HEK293 (cell line): Measurements from ENCODE around the gene KLHL21.

Experiments used
- EGR2 ChIP-seq: fragments of 450-650 bp; formaldehyde crosslinking; IDR thresholded peaks from 2 replicates; pipeline ENCODE4 v1.5.1; 2016; ENCODE audit warnings: low read depth, missing biosample characterization, missing genetic modification characterization
- GLIS1 ChIP-seq: fragments of 450-650 bp; formaldehyde crosslinking; IDR thresholded peaks from 2 replicates; pipeline ENCODE4 v1.5.1; 2016; ENCODE audit warnings: missing biosample characterization, missing genetic modification characterization
- GLIS2 ChIP-seq: fragments of 450-650 bp; formaldehyde crosslinking; IDR thresholded peaks from 2 replicates; pipeline ENCODE4 v1.5.1; 2016; ENCODE audit warnings: missing biosample characterization, missing genetic modification characterization
- HOXD13 ChIP-seq: sonication (generic); formaldehyde crosslinking; IDR thresholded peaks from 2 replicates; pipeline ENCODE4 v1.8.0; 2022; ENCODE audit warnings: missing genetic modification reagents, borderline replicate concordance
- IKZF3 ChIP-seq: fragments of 450-650 bp; IDR thresholded peaks from 2 replicates; pipeline ENCODE4 v1.5.0; 2018; ENCODE audit warnings: missing biosample characterization, mild to moderate bottlenecking, missing genetic modification characterization, moderate library complexity
- KLF1 ChIP-seq: fragments of 450-650 bp; formaldehyde crosslinking; IDR thresholded peaks from 2 replicates; pipeline ENCODE4 v1.5.1; 2016; ENCODE audit warnings: missing biosample characterization, missing genetic modification characterization
- KLF10 ChIP-seq: fragments of 450-650 bp; IDR thresholded peaks from 2 replicates; pipeline ENCODE4 v1.5.1; 2018; ENCODE audit warnings: missing biosample characterization, mild to moderate bottlenecking, missing genetic modification characterization
- KLF7 ChIP-seq: fragments of 450-650 bp; formaldehyde crosslinking; IDR thresholded peaks from 2 replicates; pipeline ENCODE4 v1.5.1; 2016; ENCODE audit warnings: missing biosample characterization, missing genetic modification characterization, borderline replicate concordance
- KLF9 ChIP-seq: fragments of 450-650 bp; formaldehyde crosslinking; IDR thresholded peaks from 2 replicates; pipeline ENCODE4 v1.5.1; 2016; ENCODE audit warnings: missing biosample characterization, missing genetic modification characterization, low read depth
- MZF1 ChIP-seq: fragments of 450-650 bp; formaldehyde crosslinking; IDR thresholded peaks from 2 replicates; pipeline ENCODE4 v1.5.1; 2017; ENCODE audit warnings: missing biosample characterization, missing genetic modification characterization, borderline replicate concordance
- SP2 ChIP-seq: fragments of 450-650 bp; formaldehyde crosslinking; IDR thresholded peaks from 2 replicates; pipeline ENCODE4 v1.5.1; 2016; ENCODE audit warnings: missing biosample characterization, missing genetic modification characterization
- SP7 ChIP-seq: fragments of 450-650 bp; formaldehyde crosslinking; IDR thresholded peaks from 2 replicates; pipeline ENCODE4 v1.5.1; 2016; ENCODE audit warnings: missing biosample characterization, missing genetic modification characterization
- YY2 ChIP-seq: fragments of 450-650 bp; formaldehyde crosslinking; IDR thresholded peaks from 2 replicates; pipeline ENCODE4 v1.5.1; 2016; ENCODE audit warnings: missing biosample characterization, missing genetic modification characterization
- ZBTB20 ChIP-seq: fragments of 450-650 bp; formaldehyde crosslinking; IDR thresholded peaks from 2 replicates; pipeline ENCODE4 v1.5.1; 2016; ENCODE audit warnings: missing biosample characterization, missing genetic modification characterization
- ZBTB48 ChIP-seq: fragments of 450-650 bp; formaldehyde crosslinking; IDR thresholded peaks from 2 replicates; pipeline ENCODE4 v1.5.1; 2016; ENCODE audit warnings: missing biosample characterization, missing genetic modification characterization
- ZBTB7A ChIP-seq: fragments of 450-650 bp; formaldehyde crosslinking; IDR thresholded peaks from 2 replicates; pipeline ENCODE4 v1.5.1; 2016; ENCODE audit warnings: low read depth, missing biosample characterization, missing genetic modification characterization
- ZBTB8A ChIP-seq: fragments of 450-650 bp; formaldehyde crosslinking; IDR thresholded peaks from 2 replicates; pipeline ENCODE4 v1.5.1; 2016; ENCODE audit warnings: missing biosample characterization, missing genetic modification characterization
- ZEB2 ChIP-seq: fragments of 450-650 bp; formaldehyde crosslinking; IDR thresholded peaks from 2 replicates; pipeline ENCODE4 v1.5.1; 2016; ENCODE audit warnings: missing biosample characterization, missing genetic modification characterization
- ZIC2 ChIP-seq: fragments of 450-650 bp; formaldehyde crosslinking; IDR thresholded peaks from 2 replicates; pipeline ENCODE4 v1.5.1; 2016; ENCODE audit warnings: missing biosample characterization, missing genetic modification characterization
- ZNF114 ChIP-seq: fragments of 450-650 bp; formaldehyde crosslinking; IDR thresholded peaks from 2 replicates; pipeline ENCODE4 v1.5.0; 2017; ENCODE audit warnings: missing biosample characterization, missing genetic modification characterization
- ZNF133 ChIP-seq: fragments of 450-650 bp; formaldehyde crosslinking; IDR thresholded peaks from 2 replicates; pipeline ENCODE4 v1.5.1; 2016; ENCODE audit warnings: missing biosample characterization, missing genetic modification characterization
- ZNF138 ChIP-seq: fragments of 450-650 bp; formaldehyde crosslinking; IDR thresholded peaks from 2 replicates; pipeline ENCODE4 v1.5.1; 2016; ENCODE audit warnings: missing biosample characterization, missing genetic modification characterization, borderline replicate concordance
- ZNF324 ChIP-seq: fragments of 450-650 bp; formaldehyde crosslinking; IDR thresholded peaks from 2 replicates; pipeline ENCODE4 v1.5.1; 2016; ENCODE audit warnings: missing biosample characterization, missing genetic modification characterization
- ZNF335 ChIP-seq: fragments of 450-650 bp; formaldehyde crosslinking; conservative IDR thresholded peaks from 2 replicates; pipeline ENCODE4 v1.5.1; 2016; ENCODE audit warnings: missing biosample characterization, missing genetic modification characterization
- ZNF354C ChIP-seq: fragments of 450-650 bp; formaldehyde crosslinking; IDR thresholded peaks from 2 replicates; pipeline ENCODE4 v1.5.1; 2016; ENCODE audit warnings: missing biosample characterization, missing genetic modification characterization, low read depth, borderline replicate concordance
- ZNF423 ChIP-seq: fragments of 450-650 bp; formaldehyde crosslinking; IDR thresholded peaks from 2 replicates; pipeline ENCODE4 v1.5.1; 2016; ENCODE audit warnings: missing biosample characterization, missing genetic modification characterization
- ZNF600 ChIP-seq: fragments of 450-650 bp; formaldehyde crosslinking; IDR thresholded peaks from 2 replicates; pipeline ENCODE4 v1.5.1; 2016; ENCODE audit warnings: missing biosample characterization, missing genetic modification characterization
- ZNF623 ChIP-seq: fragments of 450-650 bp; formaldehyde crosslinking; IDR thresholded peaks from 2 replicates; pipeline ENCODE4 v1.5.1; 2016; ENCODE audit warnings: missing biosample characterization, missing genetic modification characterization
- ZNF629 ChIP-seq: fragments of 450-650 bp; formaldehyde crosslinking; IDR thresholded peaks from 2 replicates; pipeline ENCODE4 v1.5.1; 2017; ENCODE audit warnings: missing biosample characterization, missing genetic modification characterization
- ZNF677 ChIP-seq: fragments of 450-650 bp; IDR thresholded peaks from 2 replicates; pipeline ENCODE4 v1.5.0; 2018; ENCODE audit warnings: missing biosample characterization, mild to moderate bottlenecking, missing genetic modification characterization, moderate library complexity
- ZNF76 ChIP-seq: fragments of 450-650 bp; formaldehyde crosslinking; IDR thresholded peaks from 2 replicates; pipeline ENCODE4; 2016; ENCODE audit warnings: low read depth, missing biosample characterization, missing genetic modification characterization, borderline replicate concordance
- ZNF776 ChIP-seq: fragments of 450-650 bp; formaldehyde crosslinking; IDR thresholded peaks from 2 replicates; pipeline ENCODE4 v1.5.0; 2017; ENCODE audit warnings: missing biosample characterization, missing genetic modification characterization, borderline replicate concordance
- ZNF792 ChIP-seq: fragments of 450-650 bp; formaldehyde crosslinking; IDR thresholded peaks from 2 replicates; pipeline ENCODE4 v1.5.1; 2016; ENCODE audit warnings: missing biosample characterization, missing genetic modification characterization
- ZSCAN16 ChIP-seq: fragments of 450-650 bp; formaldehyde crosslinking; IDR thresholded peaks from 2 replicates; pipeline ENCODE4 v1.5.1; 2016; ENCODE audit warnings: missing biosample characterization, missing genetic modification characterization
- ZSCAN30 ChIP-seq: fragments of 450-650 bp; IDR thresholded peaks from 2 replicates; pipeline ENCODE4 v1.5.1; 2018; ENCODE audit warnings: missing biosample characterization, mild to moderate bottlenecking, missing genetic modification characterization, moderate library complexity
- TF ChIP-seq, protein P1 (sequence below): fragments of 450-650 bp; formaldehyde crosslinking; IDR thresholded peaks from 2 replicates; pipeline ENCODE4 v1.5.1; 2016; ENCODE audit warnings: missing biosample characterization, missing genetic modification characterization, low read depth
- TF ChIP-seq, protein P2 (sequence below): fragments of 450-650 bp; formaldehyde crosslinking; IDR thresholded peaks from 2 replicates; pipeline ENCODE4 v1.5.1; 2016; ENCODE audit warnings: missing biosample characterization, missing genetic modification characterization
- TF ChIP-seq, protein P3 (sequence below): fragments of 450-650 bp; formaldehyde crosslinking; IDR thresholded peaks from 2 replicates; pipeline ENCODE4 v1.5.1; 2016; ENCODE audit warnings: missing biosample characterization, missing genetic modification characterization
- TF ChIP-seq, protein P4 (sequence below): fragments of 450-650 bp; formaldehyde crosslinking; IDR thresholded peaks from 2 replicates; pipeline ENCODE4 v1.5.1; 2016; ENCODE audit warnings: missing biosample characterization, missing genetic modification characterization

The KLHL21 gene

DNA sequence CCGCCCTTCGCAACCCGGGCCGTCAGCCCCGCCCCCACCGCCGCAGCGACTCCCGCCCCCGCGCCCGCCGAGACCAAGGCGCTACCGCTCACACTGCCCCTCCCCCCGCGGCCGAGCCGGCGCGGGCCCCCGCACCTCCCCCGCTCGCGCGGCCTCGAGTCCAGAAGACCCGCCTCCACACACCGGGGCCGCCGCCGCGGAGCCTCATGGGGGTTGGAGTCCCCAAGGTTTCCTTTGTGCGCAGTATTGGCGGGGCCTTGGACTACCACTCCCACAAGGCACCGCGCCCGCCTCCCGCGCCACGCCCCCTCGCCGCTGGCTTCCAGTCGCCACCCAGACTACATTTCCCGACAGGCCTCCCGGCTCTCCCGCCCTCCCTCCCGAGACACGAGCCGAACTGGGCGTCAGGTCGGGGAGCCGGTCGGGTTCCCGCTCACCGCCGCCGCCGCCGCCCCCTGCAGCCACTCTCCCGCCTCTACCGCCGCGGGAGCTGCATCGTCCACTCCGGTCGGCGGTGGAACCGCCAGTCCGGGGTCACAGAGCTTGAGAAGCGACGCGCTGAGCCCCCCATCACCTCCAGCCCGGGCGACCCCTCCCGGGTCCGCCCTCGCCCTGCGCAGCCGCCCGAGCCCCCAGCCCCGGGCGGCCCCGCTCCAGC, 10.8 kb upstream of the KLHL21 start, which contains the start of gene PHF13 (continued):
- TF ChIP-seq, protein P1, sequence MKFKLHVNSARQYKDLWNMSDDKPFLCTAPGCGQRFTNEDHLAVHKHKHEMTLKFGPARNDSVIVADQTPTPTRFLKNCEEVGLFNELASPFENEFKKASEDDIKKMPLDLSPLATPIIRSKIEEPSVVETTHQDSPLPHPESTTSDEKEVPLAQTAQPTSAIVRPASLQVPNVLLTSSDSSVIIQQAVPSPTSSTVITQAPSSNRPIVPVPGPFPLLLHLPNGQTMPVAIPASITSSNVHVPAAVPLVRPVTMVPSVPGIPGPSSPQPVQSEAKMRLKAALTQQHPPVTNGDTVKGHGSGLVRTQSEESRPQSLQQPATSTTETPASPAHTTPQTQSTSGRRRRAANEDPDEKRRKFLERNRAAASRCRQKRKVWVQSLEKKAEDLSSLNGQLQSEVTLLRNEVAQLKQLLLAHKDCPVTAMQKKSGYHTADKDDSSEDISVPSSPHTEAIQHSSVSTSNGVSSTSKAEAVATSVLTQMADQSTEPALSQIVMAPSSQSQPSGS (tag by site-specific recombination), result no peak
- TF ChIP-seq, protein P2, sequence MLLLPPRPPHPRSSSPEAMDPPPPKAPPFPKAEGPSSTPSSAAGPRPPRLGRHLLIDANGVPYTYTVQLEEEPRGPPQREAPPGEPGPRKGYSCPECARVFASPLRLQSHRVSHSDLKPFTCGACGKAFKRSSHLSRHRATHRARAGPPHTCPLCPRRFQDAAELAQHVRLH, result 0 out of 2 replicates have a peak, but pooled peaks have one; percentile 48
- TF ChIP-seq ZNF335 (tag by site-specific recombination), result peak; percentile 67
- no peak for TF ChIP-seq ZNF133
- TF ChIP-seq ZNF138 (tag by site-specific recombination), result no peak
- peak; percentile 55 for TF ChIP-seq ZIC2
- no peak for TF ChIP-seq MZF1
- TF ChIP-seq IKZF3 (tag by site-specific recombination), result no peak
- TF ChIP-seq KLF1 (tag by site-specific recombination), result peak; percentile 75
- peak; percentile 92 for TF ChIP-seq ZBTB20 (tag by site-specific recombination)
- no peak for TF ChIP-seq HOXD13 (CRISPR knock-in tag)
- no peak for TF ChIP-seq ZNF792
- 0 out of 2 replicates have a peak, but pooled peaks have one; percentile 42 for TF ChIP-seq ZNF629
- TF ChIP-seq, protein P3, sequence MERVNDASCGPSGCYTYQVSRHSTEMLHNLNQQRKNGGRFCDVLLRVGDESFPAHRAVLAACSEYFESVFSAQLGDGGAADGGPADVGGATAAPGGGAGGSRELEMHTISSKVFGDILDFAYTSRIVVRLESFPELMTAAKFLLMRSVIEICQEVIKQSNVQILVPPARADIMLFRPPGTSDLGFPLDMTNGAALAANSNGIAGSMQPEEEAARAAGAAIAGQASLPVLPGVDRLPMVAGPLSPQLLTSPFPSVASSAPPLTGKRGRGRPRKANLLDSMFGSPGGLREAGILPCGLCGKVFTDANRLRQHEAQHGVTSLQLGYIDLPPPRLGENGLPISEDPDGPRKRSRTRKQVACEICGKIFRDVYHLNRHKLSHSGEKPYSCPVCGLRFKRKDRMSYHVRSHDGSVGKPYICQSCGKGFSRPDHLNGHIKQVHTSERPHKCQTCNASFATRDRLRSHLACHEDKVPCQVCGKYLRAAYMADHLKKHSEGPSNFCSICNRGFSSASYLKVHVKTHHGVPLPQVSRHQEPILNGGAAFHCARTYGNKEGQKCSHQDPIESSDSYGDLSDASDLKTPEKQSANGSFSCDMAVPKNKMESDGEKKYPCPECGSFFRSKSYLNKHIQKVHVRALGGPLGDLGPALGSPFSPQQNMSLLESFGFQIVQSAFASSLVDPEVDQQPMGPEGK (tag by site-specific recombination), result peak; percentile 75
- peak; percentile 24; the same call in 1 of the 2 replicates for TF ChIP-seq ZNF600 (tag by site-specific recombination)
- peak; percentile 87 for TF ChIP-seq EGR2 (tag by site-specific recombination)
- TF ChIP-seq ZNF623, result no peak
- no peak for TF ChIP-seq ZNF324 (tag by site-specific recombination)
- TF ChIP-seq GLIS2, result peak; percentile 60; the same call in 1 of the 2 replicates
- TF ChIP-seq ZNF776 (tag by site-specific recombination), result no peak
- peak; percentile 73 for TF ChIP-seq GLIS1 (tag by site-specific recombination)
- peak; percentile 93 for TF ChIP-seq ZEB2 (tag by site-specific recombination)
- TF ChIP-seq KLF7 (tag by site-specific recombination), result peak; percentile 71; the same call in 1 of the 2 replicates
- no peak for TF ChIP-seq ZNF354C (tag by site-specific recombination)
- TF ChIP-seq ZNF423 (tag by site-specific recombination), result no peak
- TF ChIP-seq ZBTB8A (tag by site-specific recombination), result peak; percentile 82
- TF ChIP-seq SP7 (tag by site-specific recombination), result peak; percentile 34; the same call in 1 of the 2 replicates
- TF ChIP-seq ZNF114 (tag by site-specific recombination), result no peak
- TF ChIP-seq KLF9, result peak; percentile 99
- TF ChIP-seq ZBTB7A (tag by site-specific recombination), result peak; percentile 64; the same call in 1 of the 2 replicates
- TF ChIP-seq YY2 (tag by site-specific recombination), result 0 out of 2 replicates have a peak, but pooled peaks have one; percentile 40
- 0 out of 2 replicates have a peak, but pooled peaks have one; percentile 11 for TF ChIP-seq ZBTB48 (tag by site-specific recombination)
- TF ChIP-seq ZNF76 (tag by site-specific recombination), result peak; percentile 99
- peak; percentile 90 for TF ChIP-seq SP2
- TF ChIP-seq ZSCAN30 (tag by site-specific recombination), result peak; percentile 30; the same call in 1 of the 2 replicates
- no peak for TF ChIP-seq ZNF677 (tag by site-specific recombination)
- TF ChIP-seq, protein P4, sequence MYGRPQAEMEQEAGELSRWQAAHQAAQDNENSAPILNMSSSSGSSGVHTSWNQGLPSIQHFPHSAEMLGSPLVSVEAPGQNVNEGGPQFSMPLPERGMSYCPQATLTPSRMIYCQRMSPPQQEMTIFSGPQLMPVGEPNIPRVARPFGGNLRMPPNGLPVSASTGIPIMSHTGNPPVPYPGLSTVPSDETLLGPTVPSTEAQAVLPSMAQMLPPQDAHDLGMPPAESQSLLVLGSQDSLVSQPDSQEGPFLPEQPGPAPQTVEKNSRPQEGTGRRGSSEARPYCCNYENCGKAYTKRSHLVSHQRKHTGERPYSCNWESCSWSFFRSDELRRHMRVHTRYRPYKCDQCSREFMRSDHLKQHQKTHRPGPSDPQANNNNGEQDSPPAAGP (tag by site-specific recombination), result peak; percentile 72
- peak; percentile 94 for TF ChIP-seq KLF10
- TF ChIP-seq ZSCAN16 (tag by site-specific recombination), result no peak
